ENCODE data around the gene HK2.

The HK2 gene

GRCh38 chr2:74856599-74856998, 22.7 kb downstream of the HK2 start:
- no peak for FAIRE-seq
- no peak for DNase-seq (ENCODE audit: insufficient read length, low spot score)
- TF ChIP-seq POLR2A (IDR thresholded peaks at IDR 0.05; ENCODE audit: low read depth, low read length) (no peak), PAX5 (IDR thresholded peaks at IDR 0.05; ENCODE audit: insufficient read depth, low read length, severe bottlenecking) (no peak), POU2F2 (IDR thresholded peaks at IDR 0.05; ENCODE audit: low read depth, low read length) (no peak), POLR2AphosphoS5 (IDR thresholded peaks at IDR 0.05; ENCODE audit: low read depth, low read length) (no peak), SPI1 (IDR thresholded peaks at IDR 0.05; ENCODE audit: low read depth, low read length) (no peak)

- DNase-seq (ENCODE audit: insufficient read length, low spot score), result no peak
- no peak for FAIRE-seq
- no peak for TF ChIP-seq POLR2AphosphoS5 (IDR thresholded peaks at IDR 0.05; ENCODE audit: low read depth, low read length)
- TF ChIP-seq PAX5 (IDR thresholded peaks at IDR 0.05; ENCODE audit: insufficient read depth, low read length, severe bottlenecking), result no peak
- TF ChIP-seq TAF1 (IDR thresholded peaks at IDR 0.05; ENCODE audit: low read depth, low read length), result no peak
- TF ChIP-seq SPI1 (IDR thresholded peaks at IDR 0.05; ENCODE audit: low read depth, low read length), result no peak
- no peak for TF ChIP-seq POU2F2 (IDR thresholded peaks at IDR 0.05; ENCODE audit: low read depth, low read length)
These were observed 23.3 kb downstream of the HK2 start for GRCh38 chr2:74857215-74857614.

- FAIRE-seq, result no peak
- no peak for DNase-seq (ENCODE audit: insufficient read length, low spot score)
- TF ChIP-seq TAF1 (IDR thresholded peaks at IDR 0.05; ENCODE audit: low read depth, low read length), result no peak
- TF ChIP-seq SPI1 (IDR thresholded peaks at IDR 0.05; ENCODE audit: low read depth, low read length), result no peak
- no peak for TF ChIP-seq PAX5 (IDR thresholded peaks at IDR 0.05; ENCODE audit: insufficient read depth, low read length, severe bottlenecking)
- no peak for TF ChIP-seq POLR2A (IDR thresholded peaks at IDR 0.05; ENCODE audit: low read depth, low read length)
- TF ChIP-seq POLR2AphosphoS5 (IDR thresholded peaks at IDR 0.05; ENCODE audit: low read depth, low read length), result no peak
- TF ChIP-seq POU2F2 (IDR thresholded peaks at IDR 0.05; ENCODE audit: low read depth, low read length), result no peak
These were observed 23.8 kb downstream of the HK2 start for GRCh38 chr2:74857725-74858124.

GRCh38 chr2:74858281-74858680, 24.4 kb downstream of the HK2 start:
- FAIRE-seq, result no peak
- DNase-seq (ENCODE audit: insufficient read length, low spot score), result no peak
- TF ChIP-seq POU2F2 (IDR thresholded peaks at IDR 0.05; ENCODE audit: low read depth, low read length), result no peak

GRCh38 chr2:74860079-74860478, 26.2 kb downstream of the HK2 start:
- DNase-seq (ENCODE audit: insufficient read length, low spot score) (no peak), FAIRE-seq (no peak)
- no peak for TF ChIP-seq TAF1 (IDR thresholded peaks at IDR 0.05; ENCODE audit: low read depth, low read length)
- TF ChIP-seq POLR2A (IDR thresholded peaks at IDR 0.05; ENCODE audit: low read depth, low read length), result no peak
- no peak for TF ChIP-seq POU2F2 (IDR thresholded peaks at IDR 0.05; ENCODE audit: low read depth, low read length)
- no peak for TF ChIP-seq PAX5 (IDR thresholded peaks at IDR 0.05; ENCODE audit: insufficient read depth, low read length, severe bottlenecking)
- TF ChIP-seq POLR2AphosphoS5 (IDR thresholded peaks at IDR 0.05; ENCODE audit: low read depth, low read length), result no peak
- no peak for TF ChIP-seq SPI1 (IDR thresholded peaks at IDR 0.05; ENCODE audit: low read depth, low read length)

- DNase-seq (ENCODE audit: insufficient read length, low spot score) (no peak), FAIRE-seq (no peak)
- TF ChIP-seq POLR2AphosphoS5 (IDR thresholded peaks at IDR 0.05; ENCODE audit: low read depth, low read length) (no peak), SPI1 (IDR thresholded peaks at IDR 0.05; ENCODE audit: low read depth, low read length) (no peak), PAX5 (IDR thresholded peaks at IDR 0.05; ENCODE audit: insufficient read depth, low read length, severe bottlenecking) (no peak), POLR2A (IDR thresholded peaks at IDR 0.05; ENCODE audit: low read depth, low read length) (no peak), TAF1 (IDR thresholded peaks at IDR 0.05; ENCODE audit: low read depth, low read length) (no peak)
These were observed 26.6 kb downstream of the HK2 start for GRCh38 chr2:74860521-74860920.

GRCh38 chr2:74861531-74861930, 27.6 kb downstream of the HK2 start:
- TF ChIP-seq POLR2A (IDR thresholded peaks at IDR 0.05; ENCODE audit: low read depth, low read length) (no peak), PAX5 (IDR thresholded peaks at IDR 0.05; ENCODE audit: insufficient read depth, low read length, severe bottlenecking) (no peak), TAF1 (IDR thresholded peaks at IDR 0.05; ENCODE audit: low read depth, low read length) (no peak), SPI1 (IDR thresholded peaks at IDR 0.05; ENCODE audit: low read depth, low read length) (no peak), POU2F2 (IDR thresholded peaks at IDR 0.05; ENCODE audit: low read depth, low read length) (no peak), POLR2AphosphoS5 (IDR thresholded peaks at IDR 0.05; ENCODE audit: low read depth, low read length) (no peak)
- FAIRE-seq (no peak), DNase-seq (ENCODE audit: insufficient read length, low spot score) (no peak)

- FAIRE-seq (no peak), DNase-seq (ENCODE audit: insufficient read length, low spot score) (no peak)
- TF ChIP-seq SPI1 (IDR thresholded peaks at IDR 0.05; ENCODE audit: low read depth, low read length) (no peak), POLR2AphosphoS5 (IDR thresholded peaks at IDR 0.05; ENCODE audit: low read depth, low read length) (no peak), POLR2A (IDR thresholded peaks at IDR 0.05; ENCODE audit: low read depth, low read length) (no peak), PAX5 (IDR thresholded peaks at IDR 0.05; ENCODE audit: insufficient read depth, low read length, severe bottlenecking) (no peak), TAF1 (IDR thresholded peaks at IDR 0.05; ENCODE audit: low read depth, low read length) (no peak), POU2F2 (IDR thresholded peaks at IDR 0.05; ENCODE audit: low read depth, low read length) (no peak)
These were observed 28.4 kb downstream of the HK2 start for GRCh38 chr2:74862020-74862964.

GRCh38 chr2:74863802-74864248, 29.9 kb downstream of the HK2 start:
- DNase-seq (ENCODE audit: insufficient read length, low spot score) (no peak), FAIRE-seq (peak; percentile 20)
- TF ChIP-seq SPI1 (IDR thresholded peaks at IDR 0.05; ENCODE audit: low read depth, low read length), result no peak
- TF ChIP-seq PAX5 (IDR thresholded peaks at IDR 0.05; ENCODE audit: insufficient read depth, low read length, severe bottlenecking), result no peak
- TF ChIP-seq POLR2AphosphoS5 (IDR thresholded peaks at IDR 0.05; ENCODE audit: low read depth, low read length), result no peak
- TF ChIP-seq POLR2A (IDR thresholded peaks at IDR 0.05; ENCODE audit: low read depth, low read length), result no peak
- TF ChIP-seq TAF1 (IDR thresholded peaks at IDR 0.05; ENCODE audit: low read depth, low read length), result no peak
- no peak for TF ChIP-seq POU2F2 (IDR thresholded peaks at IDR 0.05; ENCODE audit: low read depth, low read length)

Data from GM12891 (cell line).